Esophagus squamous epithelium (tissue), 5 donors: ENCODE measurements around the gene PPP1R3C. TPM values are rescaled to one million over a fixed set of nuclear protein-coding genes. Genes with fewer than 3 reads are reported as not detected.

Source experiments
- DNase-seq: peaks from one replicate; lab custom pipeline; 2025; lab: John Stamatoyannopoulos, UW
- H3K27ac ChIP-seq, 4 donors: fragments of 200-600 bp; sonication (generic); one replicate each; pipeline ENCODE4 v1.5.1; 2016 to 2019; ENCODE audit warnings: mild to moderate bottlenecking in 1 of 4
- H3K27me3 ChIP-seq, 4 donors: fragments of 200-600 bp; sonication (generic); 1 replicate in 3 of 4; 2 replicates in 1 of 4; pipeline versions ENCODE4 v1.5.1 to v1.6.0; 2017 to 2021; ENCODE audit warnings: antibody characterized with exemption in 1 of 4
- H3K36me3 ChIP-seq, 3 donors: fragments of 200-600 bp; sonication (generic); one replicate each; pipeline ENCODE4 v1.5.1; 2016 to 2019
- H3K4me1 ChIP-seq, 3 donors: fragments of 200-600 bp; sonication (generic); one replicate each; pipeline ENCODE4 v1.5.1; 2017 to 2019
- H3K4me3 ChIP-seq, 4 donors: fragments of 200-600 bp; sonication (generic); 1 replicate in 3 of 4; 2 replicates in 1 of 4; pipeline ENCODE4 v1.5.1; 2016 to 2019; ENCODE audit warnings: mild to moderate bottlenecking in 2 of 4, moderate library complexity in 1 of 4
- H3K9me3 ChIP-seq, 3 donors: fragments of 200-600 bp; sonication (generic); one replicate each; pipeline ENCODE4 v1.5.1; 2016 to 2019
- POLR2A ChIP-seq, 4 donors: fragments of 450-650 bp; IDR thresholded peaks; one replicate each; pipeline ENCODE4 v1.6.1; 2017; ENCODE audit warnings: antibody characterized with exemption in 4 of 4, mild to moderate bottlenecking in 4 of 4, moderate library complexity in 3 of 4
- WGBS, 2 donors: methylation state at CpG; one replicate each; pipeline ENCODE4 v1.1.5; 2018; 5-methylcytosine and 5-hydroxymethylcytosine counted together
- intact Hi-C: fragments of 100-400 bp; cut with DNase I; formaldehyde crosslinking; loops from one replicate; pipeline ENCODE4 v1.15.0; 2022
- total RNA-seq, 4 donors: library from RNA; depleted of rRNA; stranded (reverse); fragments of >200 nt; gene quantifications; one replicate each; pipeline ENCODE4 v1.1.0, GENCODE V29; 2016
- TF ChIP-seq, protein P1 (sequence below), 6 experiments: fragments of 450-650 bp in 4 of 6; fragments of 200-600 bp in 2 of 6; sonication (generic) in 2 of 6; IDR thresholded peaks; one replicate each; pipeline ENCODE4 v1.5.1; 2016 to 2019; ENCODE audit warnings: antibody characterized with exemption in 6 of 6, mild to moderate bottlenecking in 4 of 6, moderate library complexity in 4 of 6
- donor health status: DM: yes; HTN: yes; CAD: no.

PPP1R3C gene
- total RNA-seq, 4 donors from 2014 or later: 8.8 to 70.8 (median 47.9) TPM

DNA sequence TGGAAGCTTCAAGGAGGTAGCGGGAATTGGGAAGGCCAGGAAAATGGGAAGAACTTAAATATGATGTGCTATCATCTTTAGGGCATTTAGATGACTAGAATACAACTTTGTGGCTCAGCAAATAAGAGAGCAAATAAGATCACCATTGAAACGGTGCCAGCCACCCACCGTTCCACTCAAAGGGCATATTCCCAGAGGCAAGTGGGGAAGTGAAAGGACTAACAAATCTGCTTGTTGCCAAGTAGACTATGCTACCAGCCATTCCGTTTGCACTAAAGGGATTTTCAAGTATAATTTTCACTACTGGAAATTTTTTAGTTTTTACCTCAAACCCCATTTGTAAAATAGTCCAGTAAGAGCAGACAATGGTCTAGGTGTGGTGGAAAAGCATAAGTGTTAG lies 4.0 kb upstream of the PPP1R3C start:
- H3K27me3 ChIP-seq: peaks cover 0 to 8% (median 0%) of the 10 kb centered on the region in 4 donors
- no peak overlapping the region for H3K27ac ChIP-seq
- no peak for TF ChIP-seq POLR2A (IDR thresholded peaks at IDR 0.05)
- TF ChIP-seq, protein P1, sequence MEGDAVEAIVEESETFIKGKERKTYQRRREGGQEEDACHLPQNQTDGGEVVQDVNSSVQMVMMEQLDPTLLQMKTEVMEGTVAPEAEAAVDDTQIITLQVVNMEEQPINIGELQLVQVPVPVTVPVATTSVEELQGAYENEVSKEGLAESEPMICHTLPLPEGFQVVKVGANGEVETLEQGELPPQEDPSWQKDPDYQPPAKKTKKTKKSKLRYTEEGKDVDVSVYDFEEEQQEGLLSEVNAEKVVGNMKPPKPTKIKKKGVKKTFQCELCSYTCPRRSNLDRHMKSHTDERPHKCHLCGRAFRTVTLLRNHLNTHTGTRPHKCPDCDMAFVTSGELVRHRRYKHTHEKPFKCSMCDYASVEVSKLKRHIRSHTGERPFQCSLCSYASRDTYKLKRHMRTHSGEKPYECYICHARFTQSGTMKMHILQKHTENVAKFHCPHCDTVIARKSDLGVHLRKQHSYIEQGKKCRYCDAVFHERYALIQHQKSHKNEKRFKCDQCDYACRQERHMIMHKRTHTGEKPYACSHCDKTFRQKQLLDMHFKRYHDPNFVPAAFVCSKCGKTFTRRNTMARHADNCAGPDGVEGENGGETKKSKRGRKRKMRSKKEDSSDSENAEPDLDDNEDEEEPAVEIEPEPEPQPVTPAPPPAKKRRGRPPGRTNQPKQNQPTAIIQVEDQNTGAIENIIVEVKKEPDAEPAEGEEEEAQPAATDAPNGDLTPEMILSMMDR (IDR thresholded peaks at IDR 0.05): no peak
- no peak for DNase-seq
- H3K9me3 ChIP-seq: no peaks in the 10 kb centered on the region
- 75 to 79% methylated on average over 4 of the region's 4 CpGs for whole genome bisulfite sequencing, 2 donors
- H3K36me3 ChIP-seq: no peaks in the 10 kb centered on the region
- H3K4me1 ChIP-seq: peaks cover 0 to 40% (median 5%) of the 10 kb centered on the region in 3 donors
- H3K4me3 ChIP-seq: no peak overlapping the region
- intact Hi-C loops: loop anchor here (5.0 to 10.0 kb wide), 2 partner anchors 82 to 140 kb away; no protein-coding TSS in a partner anchor

DNA sequence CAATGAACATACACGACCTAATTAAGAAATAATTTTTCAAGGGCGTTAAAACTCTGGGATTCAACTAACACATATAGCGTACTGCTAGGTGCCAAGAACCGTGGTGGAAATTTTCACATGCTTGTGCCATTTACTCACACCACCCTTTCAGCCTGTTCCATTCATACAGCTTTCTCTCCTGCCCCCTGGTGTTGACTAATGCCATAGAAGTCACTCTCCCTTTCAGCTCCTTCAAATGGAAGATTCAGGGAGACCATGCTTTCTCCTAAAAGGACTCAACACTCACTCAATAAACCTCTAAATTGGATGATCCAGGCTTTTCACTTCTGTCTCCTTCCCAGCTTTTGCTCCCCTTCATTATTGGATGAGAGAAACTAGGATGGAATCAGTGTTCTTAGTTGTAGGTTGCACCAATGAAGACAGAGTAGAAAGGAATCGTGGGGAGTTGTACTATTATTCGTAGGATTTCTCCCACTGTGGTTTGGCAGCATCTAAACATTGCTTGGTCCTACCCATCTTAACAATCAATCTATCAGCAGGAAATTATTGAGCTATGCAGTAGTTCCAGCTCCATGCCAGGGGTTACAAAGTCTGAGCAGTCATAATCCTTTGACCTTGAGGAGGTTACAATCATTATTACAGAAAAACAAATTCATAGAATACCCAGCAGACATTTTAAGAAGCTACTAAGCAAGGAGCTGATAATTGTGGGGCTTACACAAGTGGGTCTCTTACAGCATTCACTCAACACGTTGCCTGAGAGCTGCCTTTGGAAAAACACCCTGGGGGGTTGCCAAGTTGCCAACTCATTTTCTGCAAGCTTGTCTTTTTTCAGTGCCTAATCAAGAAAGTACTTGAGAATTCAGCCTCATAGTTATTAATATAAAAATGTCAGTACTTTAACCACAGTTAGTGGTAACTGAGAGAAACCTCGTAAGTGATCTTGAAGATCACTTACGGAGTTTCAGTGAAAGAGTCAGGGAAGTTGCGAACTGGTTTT lies 2.8 kb upstream of the PPP1R3C start:
- TF ChIP-seq, protein P1 (IDR thresholded peaks at IDR 0.05): peak; percentile 54 to 90 (median 86)
- TF ChIP-seq POLR2A (IDR thresholded peaks at IDR 0.05): no peak
- intact Hi-C loops: loop anchor here (5.0 to 10.0 kb wide), 2 partner anchors 81 to 138 kb away; no protein-coding TSS in a partner anchor
- 44 to 51% methylated on average over 10 of the region's 10 CpGs for WGBS, 2 donors
- H3K4me1 ChIP-seq: peaks cover 0 to 50% (median 5%) of the 10 kb centered on the region in 3 donors
- no peak for DNase-seq
- H3K27me3 ChIP-seq: peaks cover 0 to 8% (median 0%) of the 10 kb centered on the region in 4 donors
- H3K9me3 ChIP-seq: no peaks in the 10 kb centered on the region
- peak overlapping the region in 1 of 4 donors; percentile 88 for H3K27ac ChIP-seq
- no peak overlapping the region for H3K4me3 ChIP-seq
- peaks cover 0 to under 1% (median 0%) of the 10 kb centered on the region in 3 donors for H3K36me3 ChIP-seq

DNA sequence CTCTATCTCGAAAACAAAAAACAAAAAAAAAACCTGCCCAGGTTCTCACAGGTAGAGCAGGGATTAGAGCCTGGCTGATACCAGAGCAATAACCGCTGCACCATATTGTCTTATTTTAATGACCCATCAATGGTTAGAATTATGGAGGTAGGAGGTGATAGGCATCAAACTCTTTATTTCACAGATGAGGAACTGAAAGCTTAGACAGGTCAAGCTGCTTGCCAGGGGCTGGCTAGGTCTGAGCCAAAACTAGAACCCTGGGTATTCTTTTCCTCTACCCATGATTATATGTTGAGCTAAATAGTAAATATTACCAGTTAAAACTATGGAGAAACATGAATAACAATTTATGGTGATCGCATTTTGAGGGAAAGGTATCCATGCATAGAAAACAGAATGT lies 2.0 kb upstream of the PPP1R3C start:
- intact Hi-C loops: loop anchor here (5.0 to 10.0 kb wide), 2 partner anchors 80 to 138 kb away; no protein-coding TSS in a partner anchor
- Histone ChIP-seq H3K27ac (peak overlapping the region in 1 of 4 donors; percentile 88), H3K27me3 (peaks cover 0 to 8% (median 0%) of the 10 kb centered on the region in 4 donors), H3K9me3 (no peaks in the 10 kb centered on the region), H3K4me3 (no peak overlapping the region), H3K4me1 (peaks cover 0 to 55% (median 5%) of the 10 kb centered on the region in 3 donors), H3K36me3 (peaks cover 0 to 8% (median 0%) of the 10 kb centered on the region in 3 donors)
- no peak for TF ChIP-seq POLR2A (IDR thresholded peaks at IDR 0.05)
- TF ChIP-seq, protein P1 (IDR thresholded peaks at IDR 0.05): no peak
- DNase-seq: no peak
- WGBS, 2 donors: 81 to 82% methylated on average over 3 of the region's 3 CpGs

DNA sequence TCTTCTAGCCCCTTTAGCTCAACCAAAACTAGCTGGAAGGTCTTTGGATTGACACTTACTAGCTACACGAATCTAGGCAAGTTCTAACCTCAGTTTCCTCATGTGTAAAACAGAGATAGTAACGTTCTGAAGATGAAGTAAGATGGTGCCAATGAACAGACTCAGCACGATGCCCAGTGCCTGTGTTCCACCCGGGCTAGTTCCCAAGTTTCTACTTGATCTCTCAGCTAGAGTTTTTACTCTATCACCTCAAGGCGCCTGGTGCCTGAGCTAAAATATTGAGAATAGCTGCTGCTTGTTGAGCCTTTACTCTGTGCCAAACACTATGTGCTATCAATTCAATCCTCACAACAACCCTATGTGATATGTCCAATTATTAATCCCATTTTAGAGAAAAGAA lies 1.4 kb upstream of the PPP1R3C start:
- H3K36me3 ChIP-seq: peaks cover 0 to 15% (median 0%) of the 10 kb centered on the region in 3 donors
- 37 to 46% methylated on average over 5 of the region's 5 CpGs for WGBS, 2 donors
- peaks cover 0 to 8% (median 0%) of the 10 kb centered on the region in 4 donors for H3K27me3 ChIP-seq
- no peaks in the 10 kb centered on the region for H3K9me3 ChIP-seq
- TF ChIP-seq, protein P1 (IDR thresholded peaks at IDR 0.05): no peak
- no peak for TF ChIP-seq POLR2A (IDR thresholded peaks at IDR 0.05)
- intact Hi-C loops: loop anchor here (10.0 kb wide), 1 partner anchor 79 kb away; no protein-coding TSS in a partner anchor
- H3K4me3 ChIP-seq: no peak overlapping the region
- peaks cover 0 to 61% (median 5%) of the 10 kb centered on the region in 3 donors for H3K4me1 ChIP-seq
- H3K27ac ChIP-seq: peak overlapping the region in 3 of 4 donors; percentile 17 to 88 (median 76)
- no peak for DNase-seq
